Testis (tissue), 3 donors: ENCODE results near the gene SMURF1. TPM values are rescaled to one million over a fixed set of nuclear protein-coding genes. Genes with fewer than 3 reads are reported as not detected.

ENCODE experiments used
- DNase-seq: peaks from one replicate; pipeline ENCODE4 v3.0.0-alpha.2; 2019
- H3K27ac ChIP-seq, 2 donors: fragments of 200-600 bp; sonication (generic); one replicate each; pipeline ENCODE4 v1.5.1; 2019
- H3K27me3 ChIP-seq: fragments of 200-600 bp; sonication (generic); one replicate; pipeline ENCODE4 v1.5.1; 2019
- H3K36me3 ChIP-seq: fragments of 200-600 bp; sonication (generic); one replicate; pipeline ENCODE4 v1.5.1; 2017; ENCODE audit warnings: low read depth; ENCODE audit errors: missing control alignments
- H3K4me1 ChIP-seq: fragments of 200-600 bp; sonication (generic); one replicate; pipeline ENCODE4 v1.5.1; 2019
- H3K4me3 ChIP-seq, 2 donors: fragments of 200-600 bp; sonication (generic); one replicate each; pipeline ENCODE4 v1.5.1; 2017 to 2019
- H3K9me3 ChIP-seq: fragments of 200-600 bp; sonication (generic); one replicate; pipeline ENCODE4 v1.5.1; 2017
- POLR2A ChIP-seq: fragments of 450-650 bp; IDR thresholded peaks from one replicate; pipeline ENCODE4 v1.6.1; 2017; ENCODE audit warnings: antibody characterized with exemption, mild to moderate bottlenecking, moderate library complexity
- WGBS, 2 donors: methylation state at CpG; one replicate each; pipeline ENCODE4 v1.1.5; 2018; 5-methylcytosine and 5-hydroxymethylcytosine counted together
- intact Hi-C: fragments of 100-400 bp; cut with DNase I; formaldehyde crosslinking; loops from one replicate; pipeline ENCODE4 v1.15.1; 2023; ENCODE audit warnings: low total_unique reads
- polyA plus RNA-seq: library from polyadenylated mRNA; stranded (reverse); fragments of 350-450 nt; fragmentation: Illumina TruSeq; extraction: RNeasy Lipid Tissue Mini Kit (QIAGEN cat#74804); gene quantifications from one replicate; pipeline ENCODE4 v1.2.3, GENCODE V29; 2014; ENCODE audit warnings: low read depth, low replicate concordance; ENCODE audit not compliant: insufficient read depth
- total RNA-seq, 2 donors: library from RNA; depleted of rRNA; stranded (reverse); fragments of >200 nt; gene quantifications; one replicate each; pipeline ENCODE4 v1.2.3, GENCODE V29; 2016
- TF ChIP-seq, protein P1 (sequence below), 3 experiments: fragments of 450-650 bp in 2 of 3; fragments of 200-600 bp in 1 of 3; sonication (generic) in 1 of 3; IDR thresholded peaks; one replicate each; pipeline ENCODE4 v1.5.1; 2016 to 2019; ENCODE audit warnings: antibody characterized with exemption in 3 of 3, mild to moderate bottlenecking in 2 of 3, moderate library complexity in 1 of 3

SMURF1 gene
- total and polyA plus RNA-seq, 3 donors from 2014 or later: 34.5 to 79.5 (median 46.9) TPM

DNA sequence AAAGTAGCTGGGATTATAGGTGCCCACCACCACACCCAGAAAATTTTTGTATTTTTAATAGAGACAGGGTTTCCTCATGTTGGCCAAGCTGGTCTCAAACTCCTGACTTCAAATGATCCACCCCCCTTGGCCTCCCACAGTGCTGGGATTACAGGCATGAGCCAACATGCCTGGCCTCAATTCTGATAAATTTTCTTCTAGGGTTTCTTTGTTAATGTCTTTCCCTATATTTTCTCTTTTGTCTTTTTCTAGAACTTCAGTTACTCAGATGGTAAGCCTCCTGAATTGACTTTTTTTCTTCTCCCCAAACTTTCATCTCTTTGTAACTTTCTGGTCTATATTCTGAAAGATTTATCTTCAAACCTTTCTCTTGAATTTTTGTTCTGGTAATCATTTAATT lies 12.7 kb upstream of the SMURF1 start:
- H3K4me3 ChIP-seq: no peak overlapping the region
- no peaks in the 10 kb centered on the region for H3K4me1 ChIP-seq
- H3K9me3 ChIP-seq: no peaks in the 10 kb centered on the region
- H3K27ac ChIP-seq: no peak overlapping the region
- no peaks in the 10 kb centered on the region for H3K27me3 ChIP-seq
- H3K36me3 ChIP-seq: no peaks in the 10 kb centered on the region
- no peak for DNase-seq
- TF ChIP-seq, protein P1, sequence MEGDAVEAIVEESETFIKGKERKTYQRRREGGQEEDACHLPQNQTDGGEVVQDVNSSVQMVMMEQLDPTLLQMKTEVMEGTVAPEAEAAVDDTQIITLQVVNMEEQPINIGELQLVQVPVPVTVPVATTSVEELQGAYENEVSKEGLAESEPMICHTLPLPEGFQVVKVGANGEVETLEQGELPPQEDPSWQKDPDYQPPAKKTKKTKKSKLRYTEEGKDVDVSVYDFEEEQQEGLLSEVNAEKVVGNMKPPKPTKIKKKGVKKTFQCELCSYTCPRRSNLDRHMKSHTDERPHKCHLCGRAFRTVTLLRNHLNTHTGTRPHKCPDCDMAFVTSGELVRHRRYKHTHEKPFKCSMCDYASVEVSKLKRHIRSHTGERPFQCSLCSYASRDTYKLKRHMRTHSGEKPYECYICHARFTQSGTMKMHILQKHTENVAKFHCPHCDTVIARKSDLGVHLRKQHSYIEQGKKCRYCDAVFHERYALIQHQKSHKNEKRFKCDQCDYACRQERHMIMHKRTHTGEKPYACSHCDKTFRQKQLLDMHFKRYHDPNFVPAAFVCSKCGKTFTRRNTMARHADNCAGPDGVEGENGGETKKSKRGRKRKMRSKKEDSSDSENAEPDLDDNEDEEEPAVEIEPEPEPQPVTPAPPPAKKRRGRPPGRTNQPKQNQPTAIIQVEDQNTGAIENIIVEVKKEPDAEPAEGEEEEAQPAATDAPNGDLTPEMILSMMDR (IDR thresholded peaks at IDR 0.05): no peak
- no peak for TF ChIP-seq POLR2A
- intact Hi-C loops: no loop called here

DNA sequence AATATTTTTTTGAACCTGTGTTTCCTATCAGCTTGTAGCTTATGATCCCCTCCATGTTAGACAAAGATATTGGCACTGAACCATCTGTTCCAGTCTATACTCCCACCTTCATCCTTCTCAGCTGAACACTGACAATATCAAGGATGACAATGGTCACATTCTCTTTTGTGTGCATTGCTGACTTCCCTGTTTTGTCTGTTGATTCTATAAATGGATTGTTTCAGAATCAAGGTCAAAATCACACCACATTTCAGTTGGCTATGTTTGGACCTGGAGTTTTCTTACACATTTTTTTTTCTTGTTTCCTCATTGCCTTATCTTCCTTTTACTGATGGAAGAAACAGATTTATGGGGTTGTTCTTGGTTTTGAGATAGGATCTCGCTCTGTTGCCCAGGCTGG lies 11.3 kb upstream of the SMURF1 start:
- Histone ChIP-seq H3K27me3 (no peaks in the 10 kb centered on the region), H3K4me3 (no peak overlapping the region), H3K36me3 (no peaks in the 10 kb centered on the region), H3K27ac (no peak overlapping the region), H3K9me3 (no peaks in the 10 kb centered on the region), H3K4me1 (no peaks in the 10 kb centered on the region)
- WGBS, 2 donors: 35 to 78% methylated on average over 1 of the region's 1 CpG
- intact Hi-C loops: no loop called here
- DNase-seq: no peak
- TF ChIP-seq POLR2A: no peak
- TF ChIP-seq, protein P1 (IDR thresholded peaks at IDR 0.05): no peak

DNA sequence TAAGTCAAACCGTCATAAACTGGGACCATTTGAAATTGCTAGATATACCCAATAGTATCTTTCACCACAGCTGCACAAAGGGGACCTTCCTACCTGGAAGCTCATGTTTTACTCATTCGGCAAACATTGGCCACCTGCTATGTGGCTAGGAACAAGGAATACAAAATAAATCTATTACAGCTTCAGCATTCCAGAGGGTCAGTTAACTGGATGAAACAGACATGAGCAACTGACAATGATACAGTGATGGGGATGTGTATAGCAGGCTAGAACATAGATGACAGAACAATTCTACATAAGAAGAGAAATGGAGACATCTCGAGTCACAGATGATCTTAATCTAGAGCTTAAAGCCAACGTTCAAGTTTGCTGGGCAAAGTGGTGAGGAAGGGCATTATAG lies 3.1 kb upstream of the SMURF1 start:
- intact Hi-C loops: no loop called here
- peaks cover 7% of the 10 kb centered on the region for H3K4me1 ChIP-seq
- no peak for DNase-seq
- WGBS, 2 donors: 88 to 94% methylated on average over 4 of the region's 4 CpGs
- H3K27ac ChIP-seq: no peak overlapping the region
- no peaks in the 10 kb centered on the region for H3K36me3 ChIP-seq
- H3K9me3 ChIP-seq: no peaks in the 10 kb centered on the region
- TF ChIP-seq, protein P1 (IDR thresholded peaks at IDR 0.05): no peak
- no peak for TF ChIP-seq POLR2A
- no peaks in the 10 kb centered on the region for H3K27me3 ChIP-seq
- H3K4me3 ChIP-seq: no peak overlapping the region

DNA sequence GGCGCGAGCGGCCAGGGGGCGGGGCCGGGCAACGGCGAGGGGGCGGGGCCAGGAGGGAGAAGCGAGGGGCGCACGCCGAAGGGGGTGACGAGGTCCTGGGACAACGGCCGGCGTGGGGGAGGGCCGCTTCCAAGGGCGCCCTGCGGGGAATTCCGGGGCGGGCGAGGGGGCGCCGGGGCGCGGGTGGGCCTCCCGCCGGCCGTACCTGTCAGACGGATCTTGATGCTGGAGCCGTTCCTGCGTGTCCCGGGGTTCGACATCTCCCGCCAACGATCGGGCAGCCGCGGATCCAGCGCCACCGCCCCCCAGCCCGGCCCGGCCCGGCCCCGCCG lies 421 bp downstream of the SMURF1 start:
- H3K27me3 ChIP-seq: no peaks in the 10 kb centered on the region
- H3K4me3 ChIP-seq: peak overlapping the region; percentile 90 to 99
- DNase-seq: no peak
- TF ChIP-seq POLR2A: no peak
- WGBS, 2 donors: 1% methylated on average over 18 of the region's 46 CpGs; no CpG with 5 or more reads in 1 of the 2 donors
- H3K9me3 ChIP-seq: no peaks in the 10 kb centered on the region
- no peaks in the 10 kb centered on the region for H3K36me3 ChIP-seq
- intact Hi-C loops: no loop called here
- peak overlapping the region; percentile 95 to 99 for H3K27ac ChIP-seq
- H3K4me1 ChIP-seq: peaks cover 27% of the 10 kb centered on the region

DNA sequence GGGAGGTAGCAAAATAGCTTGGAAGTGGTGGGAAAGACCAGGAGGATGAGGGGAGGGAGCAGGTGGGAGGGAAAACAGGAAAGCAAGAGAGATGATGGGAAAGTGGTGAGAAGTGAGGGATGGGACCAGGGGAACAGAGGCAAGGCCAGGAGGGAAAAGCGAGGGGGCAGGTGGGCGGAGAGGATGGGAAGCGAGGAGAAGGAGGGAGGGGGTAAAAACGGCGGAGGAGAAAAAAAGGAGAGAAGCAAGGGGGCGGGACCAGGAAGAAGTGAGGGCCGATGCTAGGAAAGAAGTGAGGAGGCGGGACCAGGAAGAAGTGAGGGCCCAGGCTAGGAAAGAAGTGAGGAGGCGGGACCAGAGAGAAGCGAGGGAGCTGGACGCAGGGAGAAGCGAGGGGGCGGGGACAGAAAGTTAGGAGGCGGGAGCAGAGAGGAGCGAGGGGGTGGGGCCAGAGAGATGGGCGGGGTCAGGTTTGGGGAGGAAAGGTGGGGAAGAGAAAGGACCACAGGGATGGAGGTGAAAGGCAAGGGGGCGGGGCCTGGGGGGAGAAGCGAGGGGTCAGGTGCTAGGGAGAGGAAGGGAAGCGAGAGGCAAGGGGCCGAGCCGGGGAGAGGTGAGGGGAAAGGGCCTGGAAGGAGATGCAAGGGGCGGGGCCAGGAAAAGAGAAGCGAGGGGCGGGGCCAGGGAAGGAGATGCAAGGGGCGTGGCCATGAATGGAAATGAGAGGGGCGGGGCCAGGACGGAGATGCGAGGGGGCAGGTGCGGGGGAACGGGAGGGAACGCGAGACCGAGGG lies 984 bp downstream of the SMURF1 start:
- no peak for TF ChIP-seq POLR2A
- no peaks in the 10 kb centered on the region for H3K9me3 ChIP-seq
- H3K4me1 ChIP-seq: peaks cover 27% of the 10 kb centered on the region
- no peaks in the 10 kb centered on the region for H3K36me3 ChIP-seq
- H3K4me3 ChIP-seq: peak overlapping the region; percentile 90 to 99
- no peaks in the 10 kb centered on the region for H3K27me3 ChIP-seq
- intact Hi-C loops: no loop called here
- H3K27ac ChIP-seq: peak overlapping the region; percentile 95 to 99
- DNase-seq: peak; percentile 98
- WGBS, 2 donors: 2 to 5% methylated on average over 30 to 32 of the region's 33 CpGs
